GM18873 (cell line): ENCODE results near the gene PPP1R3C.

Experiments used
- ATAC-seq: cut with Tn5 transposase; IDR thresholded peaks from one replicate; pipeline ENCODE4 v1.9.1; 2021; ENCODE audit warnings: mild to moderate bottlenecking, moderate library complexity, moderate number of reproducible peaks; ENCODE audit not compliant: unreplicated experiment, low FRiP score

PPP1R3C gene

GRCh38 chr10:91629715-91630549 is 2.9 kb downstream of the PPP1R3C start:
- ATAC-seq = no peak

GRCh38 chr10:91628383-91628782 is 4.5 kb downstream of the PPP1R3C start:
- no peak for ATAC-seq

GRCh38 chr10:91627344-91628102 is 5.3 kb downstream of the PPP1R3C start:
- no peak for ATAC-seq

GRCh38 chr10:91626936-91627335 is 5.9 kb downstream of the PPP1R3C start:
- no peak for ATAC-seq

- no peak for ATAC-seq
These were observed 8.2 kb downstream of the PPP1R3C start for GRCh38 chr10:91624633-91625032.

- ATAC-seq = no peak
These were observed 10.3 kb downstream of the PPP1R3C start for GRCh38 chr10:91622601-91623000.

- no peak for ATAC-seq
These were observed 11.3 kb downstream of the PPP1R3C start for GRCh38 chr10:91621483-91622113.

- no peak for ATAC-seq
These were observed 15.7 kb downstream of the PPP1R3C start for GRCh38 chr10:91617072-91617609.

GRCh38 chr10:91616137-91616536 is 16.7 kb downstream of the PPP1R3C start:
- ATAC-seq = no peak

- ATAC-seq = no peak
These were observed 18.6 kb downstream of the PPP1R3C start for GRCh38 chr10:91614225-91614624.

GRCh38 chr10:91613411-91614187 is 19.3 kb downstream of the PPP1R3C start:
- no peak for ATAC-seq

GRCh38 chr10:91610919-91611318 is 22.0 kb downstream of the PPP1R3C start:
- no peak for ATAC-seq

- ATAC-seq = no peak
These were observed 22.4 kb downstream of the PPP1R3C start for GRCh38 chr10:91610444-91610843.

GRCh38 chr10:91607646-91608403 is 25.0 kb downstream of the PPP1R3C start:
- no peak for ATAC-seq

GRCh38 chr10:91605968-91606367 is 26.9 kb downstream of the PPP1R3C start:
- no peak for ATAC-seq

GRCh38 chr10:91604553-91605534 is 28.0 kb downstream of the PPP1R3C start:
- no peak for ATAC-seq

- no peak for ATAC-seq
These were observed 28.9 kb downstream of the PPP1R3C start for GRCh38 chr10:91603931-91604331.

GRCh38 chr10:91602868-91603568 is 29.9 kb downstream of the PPP1R3C start:
- no peak for ATAC-seq
